ENCODE results near the gene OR13C9.

DNA sequence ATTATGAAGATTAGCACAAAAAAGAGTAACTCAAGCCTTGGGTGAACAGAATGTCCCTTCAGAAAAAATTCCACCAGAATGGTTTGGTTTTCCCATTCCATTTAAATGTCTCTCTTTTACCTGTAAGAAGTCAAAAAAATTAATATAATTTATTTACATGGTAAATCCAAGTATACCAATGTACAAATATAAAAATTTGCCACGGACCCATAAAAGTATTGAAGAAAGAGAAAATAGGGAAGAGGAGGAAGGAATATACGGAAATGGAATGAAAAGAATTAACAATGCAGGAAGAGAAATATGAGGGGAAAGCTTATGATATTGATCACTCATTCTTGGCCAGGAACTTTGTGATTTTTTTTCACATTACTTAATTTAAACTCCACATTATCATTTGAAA, at the start of gene OR13C9:
- TF ChIP-seq POLR2A (IDR thresholded peaks at IDR 0.05), result no peak
- TF ChIP-seq, protein P1, sequence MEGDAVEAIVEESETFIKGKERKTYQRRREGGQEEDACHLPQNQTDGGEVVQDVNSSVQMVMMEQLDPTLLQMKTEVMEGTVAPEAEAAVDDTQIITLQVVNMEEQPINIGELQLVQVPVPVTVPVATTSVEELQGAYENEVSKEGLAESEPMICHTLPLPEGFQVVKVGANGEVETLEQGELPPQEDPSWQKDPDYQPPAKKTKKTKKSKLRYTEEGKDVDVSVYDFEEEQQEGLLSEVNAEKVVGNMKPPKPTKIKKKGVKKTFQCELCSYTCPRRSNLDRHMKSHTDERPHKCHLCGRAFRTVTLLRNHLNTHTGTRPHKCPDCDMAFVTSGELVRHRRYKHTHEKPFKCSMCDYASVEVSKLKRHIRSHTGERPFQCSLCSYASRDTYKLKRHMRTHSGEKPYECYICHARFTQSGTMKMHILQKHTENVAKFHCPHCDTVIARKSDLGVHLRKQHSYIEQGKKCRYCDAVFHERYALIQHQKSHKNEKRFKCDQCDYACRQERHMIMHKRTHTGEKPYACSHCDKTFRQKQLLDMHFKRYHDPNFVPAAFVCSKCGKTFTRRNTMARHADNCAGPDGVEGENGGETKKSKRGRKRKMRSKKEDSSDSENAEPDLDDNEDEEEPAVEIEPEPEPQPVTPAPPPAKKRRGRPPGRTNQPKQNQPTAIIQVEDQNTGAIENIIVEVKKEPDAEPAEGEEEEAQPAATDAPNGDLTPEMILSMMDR (IDR thresholded peaks at IDR 0.05), result no peak
- TF ChIP-seq EP300 (IDR thresholded peaks at IDR 0.05; ENCODE audit: low read depth), result no peak

All from transverse colon (tissue), 3 donors.